ENCODE measurements around the gene BCLAF1. TPM values are rescaled to one million over a fixed set of nuclear protein-coding genes. Genes with fewer than 3 reads are reported as not detected.

Gene BCLAF1
- total and polyA plus RNA-seq, 9 of the 15 experiments (the other 6 are each of a cell fraction or from before 2014, with no cell fraction given): 65.4 to 286 (median 165) TPM

- TF ChIP-seq MGA (IDR thresholded peaks at IDR 0.05) (peak; percentile 72), ZNF12 (CRISPR knock-in tag; IDR thresholded peaks at IDR 0.05) (0 out of 2 replicates have a peak, but pooled peaks have one; percentile 15), L3MBTL2 (IDR thresholded peaks at IDR 0.05) (peak; percentile 74; the same call in 1 of the 2 replicates), CXXC5 (CRISPR knock-in tag; IDR thresholded peaks at IDR 0.05) (0 out of 2 replicates have a peak, but pooled peaks have one; percentile 2), POLR2G (IDR thresholded peaks at IDR 0.05; ENCODE audit: low read depth, low read length) (peak; percentile 57), FOXP1 (CRISPR knock-in tag; IDR thresholded peaks at IDR 0.05) (peak; percentile 60; the same call in 1 of the 2 replicates), IRF1 (CRISPR knock-in tag; IDR thresholded peaks at IDR 0.05; ENCODE audit: borderline replicate concordance) (0 out of 2 replicates have a peak, but pooled peaks have one; percentile 23), KDM2B (CRISPR knock-in tag; IDR thresholded peaks at IDR 0.05) (no peak), RBFOX2 (IDR thresholded peaks at IDR 0.05; ENCODE audit: low read depth, low read length) (peak; percentile 59), MEF2A (IDR thresholded peaks at IDR 0.05; ENCODE audit: control insufficient read depth, low read depth, low read length) (no peak), CCNT2 (IDR thresholded peaks at IDR 0.05; ENCODE audit: borderline replicate concordance, extremely low read depth, insufficient read length, low read depth, low read length) (peak; percentile 16), MEIS2 (IDR thresholded peaks at IDR 0.05; ENCODE audit: partially characterized antibody) (no peak), ZNF263 (CRISPR knock-in tag; IDR thresholded peaks at IDR 0.05; ENCODE audit: borderline replicate concordance) (peak; percentile 50; the same call in 1 of the 2 replicates), BRF1 (IDR thresholded peaks at IDR 0.05; ENCODE audit: borderline replicate concordance, extremely low read depth, insufficient read length) (no peak)
Observed at GRCh38 chr6:136334465-136334846, 44.8 kb upstream of the BCLAF1 start (continued).
